H1 (cell line): ENCODE measurements around the gene PFDN5. TPM values are rescaled to one million over a fixed set of nuclear protein-coding genes. Genes with fewer than 3 reads are reported as not detected.

Experiments
- CTCF ChIA-PET: fragments of 300-600 bp; sonication (Branson Sonifier 250); formaldehyde crosslinking; loops from one replicate; lab custom pipeline; 2021; ENCODE audit not compliant: partially characterized antibody; lab: Charles Lee
- POLR2A ChIA-PET: fragments of 300-600 bp; sonication (Branson Sonifier 250); formaldehyde crosslinking; loops from one replicate; lab custom pipeline; 2021; ENCODE audit warnings: inconsistent platforms; ENCODE audit not compliant: partially characterized antibody; lab: Charles Lee
- DNase-seq, 2 experiments: peaks; one replicate each; pipeline versions ENCODE4 v3.0.0 to v3.0.0-alpha.2; 2010 to 2022; ENCODE audit warnings: low spot score in 2 of 2, low read depth in 1 of 2, mixed read lengths in 1 of 2
- FAIRE-seq: peaks from 2 replicates; lab custom pipeline; 2011; peaks lifted over from hg19 to GRCh38; lab: Jason Lieb, UNC
- H2AFZ ChIP-seq: 2 replicates; pipeline ENCODE4 v1.8.1; 2012; ENCODE audit warnings: low read length, inconsistent platforms
- H2AK5ac ChIP-seq: 2 replicates; pipeline ENCODE4 v1.6.1; 2013; ENCODE audit warnings: low read depth, low read length
- H2BK120ac ChIP-seq: replicated peaks from 2 replicates; pipeline ENCODE3; 2013; ENCODE audit warnings: low read depth, low read length, inconsistent platforms
- H2BK12ac ChIP-seq: 2 replicates; pipeline ENCODE4 v1.6.1; 2013; ENCODE audit warnings: low read depth, low read length
- H2BK15ac ChIP-seq: 2 replicates; pipeline ENCODE4 v1.6.1; 2013; ENCODE audit warnings: low read length
- H2BK20ac ChIP-seq: 2 replicates; pipeline ENCODE4 v1.6.1; 2013; ENCODE audit warnings: low read length
- H2BK5ac ChIP-seq: 2 replicates; pipeline ENCODE4 v1.6.1; 2013; ENCODE audit warnings: low read depth, low read length
- H3K14ac ChIP-seq: 2 replicates; pipeline ENCODE4 v1.6.1; 2013; ENCODE audit warnings: inconsistent platforms; ENCODE audit not compliant: insufficient read length
- H3K18ac ChIP-seq: 2 replicates; pipeline ENCODE4 v1.6.1; 2013; ENCODE audit warnings: low read length; ENCODE audit errors: extremely low read depth
- H3K23ac ChIP-seq: 2 replicates; pipeline ENCODE4 v1.6.1; 2013; ENCODE audit warnings: inconsistent platforms; ENCODE audit not compliant: insufficient read length
- H3K23me2 ChIP-seq: 2 replicates; pipeline ENCODE4 v1.6.1; 2013; ENCODE audit warnings: low read depth, low read length
- H3K27ac ChIP-seq: 2 replicates; pipeline ENCODE4 v1.6.1; 2011; ENCODE audit warnings: low read depth, low read length, inconsistent platforms
- H3K27me3 ChIP-seq, 4 experiments: replicated peaks in 1 of 4; 1 replicate in 1 of 4; 2 replicates in 3 of 4; pipeline versions ENCODE4 v1.6.1 to v1.8.1; 2011 to 2013; ENCODE audit warnings: low read length in 3 of 4, mild to moderate bottlenecking in 3 of 4, inconsistent platforms in 2 of 4, mixed read lengths in 2 of 4, moderate library complexity in 1 of 4; ENCODE audit not compliant: control insufficient read depth in 3 of 4, insufficient read depth in 3 of 4; ENCODE audit errors: extremely low read depth in 1 of 4
- H3K36me3 ChIP-seq, 4 experiments: 2 replicates each; pipeline versions ENCODE4 v1.6.1 to v1.8.1; 2011 to 2013; ENCODE audit warnings: mild to moderate bottlenecking in 4 of 4, low read length in 3 of 4, moderate library complexity in 2 of 4, control low read depth in 1 of 4, inconsistent platforms in 1 of 4; ENCODE audit not compliant: insufficient read depth in 4 of 4, control insufficient read depth in 2 of 4
- H3K4ac ChIP-seq: replicated peaks from 2 replicates; pipeline ENCODE3; 2013; ENCODE audit warnings: low read length, low read depth, mixed read lengths, inconsistent platforms; ENCODE audit not compliant: insufficient read length
- H3K4me1 ChIP-seq, 4 experiments: replicated peaks in 1 of 4; 1 replicate in 1 of 4; 2 replicates in 3 of 4; pipeline versions ENCODE4 v1.6.1 to v1.8.1; 2011 to 2013; ENCODE audit warnings: low read length in 3 of 4, inconsistent platforms in 2 of 4, mixed read lengths in 1 of 4; ENCODE audit not compliant: insufficient read depth in 4 of 4, control insufficient read depth in 3 of 4
- H3K4me2 ChIP-seq, 2 experiments: 2 replicates each; pipeline versions ENCODE4 v1.6.1 to v1.8.1; 2011 to 2013; ENCODE audit warnings: low read depth in 2 of 2, low read length in 2 of 2, control low read depth in 1 of 2, inconsistent platforms in 1 of 2, mild to moderate bottlenecking in 1 of 2; ENCODE audit not compliant: insufficient read depth in 1 of 2
- H3K4me3 ChIP-seq, 4 experiments: fragments of 200-600, 300-600 bp in 1 of 4; sonication (generic), shearing (Covaris generic), sonication (Bioruptor Twin) in 1 of 4; 2 replicates each; pipeline versions ENCODE4 v1.5.1 to v1.8.1; 2011 to 2016; ENCODE audit warnings: low read length in 4 of 4, low read depth in 3 of 4, control low read depth in 2 of 4, inconsistent platforms in 2 of 4, mild to moderate bottlenecking in 2 of 4, mixed read lengths in 1 of 4, moderate library complexity in 1 of 4; ENCODE audit not compliant: insufficient read depth in 2 of 4; ENCODE audit errors: extremely low read depth in 1 of 4
- H3K56ac ChIP-seq: replicated peaks from 2 replicates; pipeline ENCODE3; 2013; ENCODE audit warnings: low read depth, mild to moderate bottlenecking, mixed read lengths, low read length, inconsistent platforms; ENCODE audit not compliant: insufficient read length
- H3K79me1 ChIP-seq: 2 replicates; pipeline ENCODE4 v1.6.1; 2013; ENCODE audit warnings: low read depth, low read length, control low read depth
- H3K79me2 ChIP-seq, 2 experiments: 2 replicates each; pipeline versions ENCODE4 v1.6.1 to v1.8.1; 2012 to 2013; ENCODE audit warnings: low read length in 2 of 2, mild to moderate bottlenecking in 2 of 2, inconsistent platforms in 1 of 2; ENCODE audit not compliant: insufficient read depth in 2 of 2, control insufficient read depth in 1 of 2
- H3K9ac ChIP-seq, 4 experiments: replicated peaks in 1 of 4; 1 replicate in 1 of 4; 2 replicates in 3 of 4; pipeline versions ENCODE4 v1.6.1 to v1.8.1; 2011 to 2013; ENCODE audit warnings: low read depth in 3 of 4, low read length in 3 of 4, control low read depth in 2 of 4, mild to moderate bottlenecking in 2 of 4, moderate library complexity in 2 of 4, inconsistent platforms in 1 of 4; ENCODE audit errors: extremely low read depth in 1 of 4
- H3K9me3 ChIP-seq, 2 experiments: 2 replicates each; pipeline versions ENCODE4 v1.6.1 to v1.8.1; 2012 to 2013; ENCODE audit warnings: mild to moderate bottlenecking in 2 of 2, moderate library complexity in 2 of 2, control low read depth in 1 of 2, inconsistent platforms in 1 of 2, low read depth in 1 of 2, low read length in 1 of 2, mixed read lengths in 1 of 2; ENCODE audit not compliant: insufficient read depth in 2 of 2
- H4K20me1 ChIP-seq, 2 experiments: replicated peaks in 1 of 2; 2 replicates each; pipeline versions ENCODE3 to v1.8.1; 2011 to 2013; ENCODE audit warnings: inconsistent platforms in 2 of 2, low read length in 2 of 2, mild to moderate bottlenecking in 1 of 2; ENCODE audit not compliant: insufficient read depth in 2 of 2, control insufficient read depth in 1 of 2
- H4K5ac ChIP-seq: 2 replicates; pipeline ENCODE4 v1.6.1; 2013; ENCODE audit warnings: low read length, low read depth, mixed read lengths, inconsistent platforms; ENCODE audit not compliant: insufficient read length
- H4K8ac ChIP-seq: 2 replicates; pipeline ENCODE4 v1.8.0; 2013; ENCODE audit warnings: mild to moderate bottlenecking, moderate library complexity, low read length, inconsistent platforms; ENCODE audit not compliant: insufficient read depth; ENCODE audit errors: extremely low read depth
- H4K91ac ChIP-seq: replicated peaks from 2 replicates; pipeline ENCODE3; 2013; ENCODE audit warnings: low read length, mixed read lengths, inconsistent platforms; ENCODE audit not compliant: insufficient read length
- CHD1 ChIP-seq: IDR thresholded peaks from 2 replicates; pipeline ENCODE4 v1.6.1; 2012; ENCODE audit warnings: low read depth, low read length, improper control_type of control experiment
- KDM4A ChIP-seq: IDR thresholded peaks from one replicate; pipeline ENCODE4 v1.7.1; 2012; ENCODE audit warnings: low read depth, mild to moderate bottlenecking, moderate library complexity, low read length, inconsistent platforms; ENCODE audit not compliant: severe bottlenecking
- TAF1 ChIP-seq: IDR thresholded peaks from 2 replicates; pipeline ENCODE4 v1.6.1; 2011; ENCODE audit warnings: mild to moderate bottlenecking, low read depth, low read length
- YY1 ChIP-seq: IDR thresholded peaks from 2 replicates; pipeline ENCODE4 v1.6.1; 2011; ENCODE audit warnings: low read depth, mild to moderate bottlenecking, low read length
- WGBS, 2 experiments: shearing (Covaris generic) in 1 of 2; methylation state at CpG; one replicate each; pipeline versions ENCODE4 v1.1.6 to v1.1.7; 2013 to 2015; ENCODE audit warnings: low lambda C conversion rate in 2 of 2, mixed read lengths in 2 of 2, inconsistent platforms in 1 of 2, low coverage in 1 of 2, missing lambda C conversion rate in 1 of 2; ENCODE audit not compliant: insufficient replicate concordance in 2 of 2, insufficient coverage in 1 of 2, insufficient read length in 1 of 2; ENCODE audit errors: extremely low coverage in 1 of 2, missing lambda C conversion rate in 1 of 2; 5-methylcytosine and 5-hydroxymethylcytosine counted together
- long read RNA-seq, 2 experiments: library from RNA in 1 of 2; library from capped mRNA in 1 of 2; stranded (forward); transcript quantifications; one replicate each; pipeline ENCODE4 v2.0.0, GENCODE V29; 2021; ENCODE audit warnings: inconsistent platforms in 1 of 2
- polyA minus RNA-seq, 3 experiments: library from RNA; depleted of rRNA, polyadenylated mRNA; stranded (reverse); fragments of >200 nt; gene quantifications; 1 replicate in 2 of 3; 2 replicates in 1 of 3; pipeline ENCODE4 v1.2.3, GENCODE V29; 2011
- polyA plus RNA-seq, 7 experiments: library from polyadenylated mRNA; depleted of rRNA in 3 of 7; stranded (reverse) in 5 of 7; unstranded in 2 of 7; fragments of >200 nt in 5 of 7; fragments of 200-250 nt in 2 of 7; gene quantifications; 1 replicate in 5 of 7; 2 replicates in 1 of 7; 4 replicates in 1 of 7; pipeline versions ENCODE4 v1.2.1 to v1.2.3, GENCODE V29; 2011 to 2013; ENCODE audit warnings: missing spikeins in 2 of 7, mixed read lengths in 2 of 7
- total RNA-seq: library from RNA; stranded (reverse); fragmentation: NEBNext Ultra II Directional; extraction: Animal tissue kit (Norgen Biotek cat#: 25700); gene quantifications from 2 replicates; pipeline ENCODE4 v1.2.1, GENCODE V29; 2021

PFDN5 gene
- total RNA-seq, result 265 and 290 TPM in 2 replicates
- polyA plus RNA-seq (2011; rRNA removed), result 339 and 630 TPM in 2 replicates
- 592 TPM for polyA plus RNA-seq (2011; cell fraction: cytosol; rRNA removed)
- 261 TPM for polyA plus RNA-seq (2011; cell fraction: nucleus; rRNA removed)
- polyA plus RNA-seq (2012, experiment 1 of 2), result 512 to 579 TPM (median 537 TPM) in 4 replicates
- polyA plus RNA-seq (2012, experiment 2 of 2), result 520 TPM
- polyA plus RNA-seq (2013, experiment 1 of 2), result 287 TPM
- polyA plus RNA-seq (2013, experiment 2 of 2), result 287 TPM
- 146 and 213 TPM in 2 replicates for polyA minus RNA-seq (2011; rRNA and poly(A)+ RNA removed)
- polyA minus RNA-seq (2011; cell fraction: cytosol; rRNA and poly(A)+ RNA removed), result 69.1 TPM
- 150 TPM for polyA minus RNA-seq (2011; cell fraction: nucleus; rRNA and poly(A)+ RNA removed)
- long read RNA-seq, experiment 1, transcript PFDN5-206 (2 exons, 541 nt), result minor isoform, 5 of 135 reads
- long read RNA-seq, experiment 1, transcript PFDN5-203 (4 exons, 478 nt), result minor isoform, 19 of 135 reads
- long read RNA-seq, experiment 1, transcript PFDN5-214 (6 exons, 847 nt), result major isoform, 86 of 135 reads
- long read RNA-seq, experiment 1, partial matches to known transcripts, result 2 of 135 reads
- long read RNA-seq, experiment 1, other reads (novel, unspliced or antisense), result 13 of 135 reads
- long read RNA-seq, experiment 2, partial matches to known transcripts, result 0 of 5 reads
- long read RNA-seq, experiment 2, other reads (novel, unspliced or antisense), result 3 of 5 reads

- peak within 1 kb of the TSS; percentile 85 for H4K5ac ChIP-seq
- 0 out of 2 replicates have a peak within 1 kb of the TSS, but pooled peaks have one; percentile 72 for H2BK15ac ChIP-seq
- H3K23me2 ChIP-seq, result peaks cover 10% of the 10 kb centered on the region
- H3K4ac ChIP-seq, result peak within 1 kb of the TSS; percentile 87
- H2AK5ac ChIP-seq, result 0 out of 2 replicates have a peak within 1 kb of the TSS, but pooled peaks have one; percentile 15
- peak within 1 kb of the TSS; percentile 87 for H3K56ac ChIP-seq
- H3K79me2 ChIP-seq, result peaks cover 5 to 19% of the 10 kb centered on the region in 2 experiments; a peak in 3 of 4 replicates
- DNase-seq (peak; percentile 61 to 86), FAIRE-seq (peak; percentile 73)
- CTCF ChIA-PET, result interaction anchor here (0.6 to 28.3 kb wide), 14 partner anchors 9 to 690 kb away, joined by 3 to 573 read pairs (median 5); partner anchors contain the start of genes AAAS, HOXC10 and ITGB7
- H3K36me3 ChIP-seq, result peaks cover 8 to 24% (median 21%) of the 10 kb centered on the region in 4 experiments
- no peak within 1 kb of the TSS for H3K14ac ChIP-seq
- H3K27ac ChIP-seq, result peak within 1 kb of the TSS; percentile 70
- no peaks in the 10 kb centered on the region for H3K27me3 ChIP-seq
- peak within 1 kb of the TSS; percentile 93 to 95 for H3K4me2 ChIP-seq
- H3K9me3 ChIP-seq, result no peaks in the 10 kb centered on the region
- peak within 1 kb of the TSS; percentile 90 to 95 (median 92) for H3K9ac ChIP-seq
- H2BK20ac ChIP-seq, result no peak within 1 kb of the TSS
- H4K8ac ChIP-seq, result peak within 1 kb of the TSS; percentile 94; the same call in 1 of the 2 replicates
- peak within 1 kb of the TSS; percentile 52; the same call in 1 of the 2 replicates for H3K18ac ChIP-seq
- H3K23ac ChIP-seq, result no peak within 1 kb of the TSS
- H2BK5ac ChIP-seq, result peak within 1 kb of the TSS; percentile 68
- H4K91ac ChIP-seq, result peak within 1 kb of the TSS; percentile 94
- peak within 1 kb of the TSS; percentile 70 to 100 (median 100) for H3K4me3 ChIP-seq
- H2BK12ac ChIP-seq, result no peak within 1 kb of the TSS
- 0 out of 2 replicates have a peak, but pooled peaks cover under 1% of the 10 kb centered on the region for H3K79me1 ChIP-seq
- WGBS, 2 experiments, result 5% methylated on average over 37 of the region's 42 CpGs; no CpG with 5 or more reads in 1 of the 2 experiments
- POLR2A ChIA-PET, result interaction anchor here (0.7 to 6.7 kb wide), 23 partner anchors 8 to 216 kb away, joined by 3 to 76 read pairs (median 5); partner anchors contain the start of genes AAAS, ESPL1, SPRYD3 and TARBP2
- H2AFZ ChIP-seq, result peak within 1 kb of the TSS; percentile 99
- H2BK120ac ChIP-seq, result peak within 1 kb of the TSS; percentile 92
- H4K20me1 ChIP-seq, result no peaks in the 10 kb centered on the region
- peaks cover 0 to 4% (median 2%) of the 10 kb centered on the region in 4 experiments; a peak in 5 of 7 replicates for H3K4me1 ChIP-seq
- TF ChIP-seq YY1 (peak; percentile 93), KDM4A (peak; percentile 68), TAF1 (peak; percentile 95), CHD1 (no peak)
Observed at GRCh38 chr12:53295070-53295890, at the start of gene PFDN5. Gene PFDN5, plus strand, starts transcription at chr12:53295542. Its CDS starts 26 bp downstream, at chr12:53295568.
